Germinal center (tissue), 1 donor: ENCODE data around the gene TPCN1.

Experiments
- DNase-seq: peaks from one replicate; pipeline ENCODE4 v3.0.0; 2012; ENCODE audit warnings: mixed read lengths, low spot score

Gene TPCN1

GRCh38 chr12:113287146-113287898, 66.1 kb downstream of the TPCN1 start:
- DNase-seq: no peak

GRCh38 chr12:113287899-113288282, 66.6 kb downstream of the TPCN1 start:
- no peak for DNase-seq

GRCh38 chr12:113289361-113289760, 68.1 kb downstream of the TPCN1 start:
- no peak for DNase-seq

GRCh38 chr12:113290506-113290905, 69.2 kb downstream of the TPCN1 start:
- DNase-seq: no peak

GRCh38 chr12:113291586-113291985, 70.3 kb downstream of the TPCN1 start:
- DNase-seq: no peak

GRCh38 chr12:113292091-113292490, 70.8 kb downstream of the TPCN1 start:
- no peak for DNase-seq

GRCh38 chr12:113292547-113292946, 71.3 kb downstream of the TPCN1 start:
- no peak for DNase-seq

GRCh38 chr12:113293100-113293499, 71.8 kb downstream of the TPCN1 start:
- no peak for DNase-seq

- DNase-seq: no peak
Observed at GRCh38 chr12:113295886-113296556, 74.8 kb downstream of the TPCN1 start.

GRCh38 chr12:113296557-113297213, 75.4 kb downstream of the TPCN1 start:
- no peak for DNase-seq

GRCh38 chr12:113297214-113297587, 75.9 kb downstream of the TPCN1 start:
- no peak for DNase-seq

GRCh38 chr12:113297621-113298471, 76.6 kb downstream of the TPCN1 start:
- DNase-seq: no peak

GRCh38 chr12:113298472-113298817, 77.2 kb downstream of the TPCN1 start:
- DNase-seq: no peak

- peak; percentile 38 for DNase-seq
Observed at GRCh38 chr12:113298861-113299545, 77.7 kb downstream of the TPCN1 start.

- DNase-seq: no peak
Observed at GRCh38 chr12:113299619-113300237, 78.5 kb downstream of the TPCN1 start.

GRCh38 chr12:113301811-113302210, 80.5 kb downstream of the TPCN1 start:
- DNase-seq: no peak

GRCh38 chr12:113302466-113302865, 81.2 kb downstream of the TPCN1 start:
- DNase-seq: no peak

- DNase-seq: peak; percentile 36
Observed at GRCh38 chr12:113302886-113303640, 81.8 kb downstream of the TPCN1 start.

GRCh38 chr12:113305281-113305856, 84.1 kb downstream of the TPCN1 start:
- no peak for DNase-seq

GRCh38 chr12:113306382-113306781, 85.1 kb downstream of the TPCN1 start:
- no peak for DNase-seq
